ENCODE data around the gene TSPAN5.
"Not testable (repeated sequence)": the region's sequence is repeated elsewhere in the genome, so short reads cannot be mapped to it uniquely, and the experiment has no call there.

Gene TSPAN5

GRCh38 chr4:98658287-98659105 is at the start of gene TSPAN5:
Gene TSPAN5 (minus strand): TSS chr4:98658611.
- peak; percentile 35 for DNase-seq

DNA sequence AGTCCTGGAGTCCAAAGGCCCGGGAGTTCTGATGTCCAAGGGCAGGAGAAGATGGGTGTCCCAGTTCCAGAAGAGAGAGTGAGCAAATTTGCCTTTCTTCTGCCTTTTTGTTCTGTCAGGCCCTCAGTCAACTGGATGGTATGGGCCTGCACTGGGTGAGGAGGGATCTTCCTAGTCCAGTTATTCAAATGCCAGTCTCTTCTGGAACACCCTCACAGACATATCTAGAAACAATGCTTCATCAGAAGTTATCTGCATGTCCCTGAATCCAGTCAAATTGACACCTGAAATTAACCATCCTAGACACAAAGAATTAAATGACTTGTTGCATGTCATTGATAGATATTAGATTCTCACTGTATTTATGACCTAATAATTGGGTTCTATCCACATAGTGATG is 48.5 kb upstream of the TSPAN5 start:
- no peak for DNase-seq

GRCh38 chr4:98706200-98706813 is 47.9 kb upstream of the TSPAN5 start:
- DNase-seq: no peak

DNA sequence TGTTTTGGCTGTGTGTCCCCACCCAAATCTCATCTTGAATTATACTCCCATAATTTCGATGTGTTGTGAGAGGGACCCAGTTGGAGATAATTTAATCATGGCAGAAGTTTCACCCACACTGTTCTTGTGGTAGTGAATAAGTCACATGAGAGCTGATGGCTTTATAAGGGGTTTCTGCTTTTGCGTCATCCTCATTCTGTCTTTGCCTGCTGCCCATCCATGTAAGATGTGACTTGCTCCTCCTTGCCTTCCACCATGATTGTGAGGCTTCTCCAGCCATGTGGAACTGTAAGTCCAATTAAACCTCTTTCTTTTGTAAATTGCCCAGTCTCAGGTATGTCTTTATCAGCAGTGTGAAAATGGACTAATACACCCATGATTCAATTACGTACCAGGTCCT is 47.2 kb upstream of the TSPAN5 start:
- not testable (repeated sequence) for DNase-seq

DNA sequence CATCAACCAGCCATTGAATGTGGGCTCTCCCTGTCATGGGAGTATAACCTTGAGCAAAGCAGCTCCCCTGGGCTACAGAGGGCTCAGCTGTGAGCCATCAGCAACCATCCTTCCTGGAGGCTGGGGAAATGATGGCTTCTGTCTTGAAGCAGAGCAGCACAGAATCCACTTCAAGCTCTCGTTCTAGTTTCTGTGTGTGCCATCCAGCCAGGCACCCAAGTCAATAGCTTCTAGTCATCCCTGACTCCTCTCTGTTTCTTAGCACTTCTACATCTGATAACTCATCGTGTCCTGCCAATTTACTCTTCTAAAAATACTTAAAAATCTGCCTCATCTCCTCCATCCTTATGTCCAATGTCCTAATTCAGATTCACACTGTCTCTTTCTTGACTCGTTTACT is 42.2 kb upstream of the TSPAN5 start:
- DNase-seq: no peak

DNA sequence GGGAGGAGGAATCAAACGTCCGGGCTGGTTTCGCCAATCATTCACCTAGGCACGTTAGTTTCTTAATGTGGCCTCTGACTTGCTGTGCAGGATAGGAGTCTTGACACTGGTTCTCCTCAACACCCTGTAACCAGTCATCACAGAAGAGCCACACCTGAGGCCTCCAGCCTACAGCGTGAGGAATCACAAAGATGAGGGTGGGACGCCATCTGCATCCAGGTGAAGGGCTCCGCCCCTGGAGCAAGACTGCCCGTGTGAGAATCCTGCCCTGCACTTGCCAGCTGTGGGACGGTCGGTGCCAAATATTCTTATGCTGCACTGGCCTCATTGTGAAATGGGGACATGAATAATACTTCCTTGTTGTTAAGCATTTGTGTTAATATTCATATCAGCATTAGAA is 35.7 kb upstream of the TSPAN5 start:
- DNase-seq: no peak

DNA sequence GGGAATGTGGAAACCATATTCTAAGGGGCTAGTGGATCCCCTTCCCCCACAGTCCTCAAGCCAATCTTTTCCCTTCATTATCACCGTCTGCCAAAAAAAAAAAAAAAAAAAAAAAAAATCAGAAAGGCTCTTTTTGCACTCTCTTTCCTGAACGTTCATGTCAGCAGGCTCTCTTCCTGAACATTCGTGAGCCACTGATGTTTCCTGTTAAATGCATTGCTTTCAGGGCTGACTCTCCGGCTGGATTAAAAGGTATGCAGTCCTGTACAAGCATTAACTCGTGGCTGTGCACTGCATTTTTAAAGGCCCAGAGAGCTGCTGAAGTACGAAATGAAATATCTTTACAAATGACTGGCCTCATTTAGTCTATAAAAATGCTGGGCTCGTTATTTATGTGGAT is 34.0 kb upstream of the TSPAN5 start:
- no peak for DNase-seq

DNA sequence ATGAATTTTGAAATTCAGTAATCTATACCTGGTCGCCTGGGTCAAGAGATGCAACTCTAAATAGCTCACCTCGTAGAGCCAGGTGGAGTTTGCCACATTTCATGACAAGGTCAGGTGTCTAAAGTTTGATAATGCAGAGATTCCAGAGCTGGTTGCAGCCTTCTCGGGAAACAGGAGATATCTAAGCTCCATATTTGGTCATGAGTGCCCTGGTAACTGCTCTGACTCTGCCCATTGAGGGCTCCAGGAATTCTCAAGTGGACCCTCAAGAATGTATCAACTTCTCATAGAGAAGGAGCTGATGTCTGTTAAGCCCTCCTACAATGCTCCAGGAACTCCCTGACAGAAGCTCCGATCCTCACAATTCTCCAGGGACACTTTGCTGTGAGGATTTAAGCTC is 33.2 kb upstream of the TSPAN5 start:
- no peak for DNase-seq

- DNase-seq: no peak
Measured at GRCh38 chr4:98689507-98690174, 31.2 kb upstream of the TSPAN5 start.

- no peak for DNase-seq
Measured at GRCh38 chr4:98688411-98689290, 30.2 kb upstream of the TSPAN5 start.

DNA sequence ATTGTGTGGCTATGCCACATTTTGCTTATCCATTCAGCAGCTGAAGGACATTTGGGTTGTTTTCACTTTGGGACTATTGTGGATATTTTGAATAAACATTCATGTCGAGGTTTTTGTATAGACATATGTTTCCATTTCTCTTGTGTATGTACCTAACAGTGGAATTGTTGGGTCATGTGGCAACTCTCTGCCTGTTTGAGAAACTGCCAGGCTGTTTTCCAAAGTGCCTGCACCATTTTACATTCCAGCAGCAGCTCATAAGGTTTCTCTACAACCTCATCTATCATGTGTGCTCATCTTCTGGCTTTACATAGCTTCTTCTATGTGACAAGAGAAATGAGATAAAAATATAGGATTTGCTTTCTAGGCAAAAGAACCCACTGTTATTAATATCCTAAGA is 29.5 kb upstream of the TSPAN5 start:
- DNase-seq: no peak

- no peak for DNase-seq
Measured at GRCh38 chr4:98686847-98687246, 28.4 kb upstream of the TSPAN5 start.

- no peak for DNase-seq
Measured at GRCh38 chr4:98686043-98686707, 27.8 kb upstream of the TSPAN5 start.

GRCh38 chr4:98685225-98686042 is 27.0 kb upstream of the TSPAN5 start:
- DNase-seq: no peak

- no peak for DNase-seq
Measured at GRCh38 chr4:98682719-98683118, 24.3 kb upstream of the TSPAN5 start.

GRCh38 chr4:98680806-98681205 is 22.4 kb upstream of the TSPAN5 start:
- DNase-seq: no peak

GRCh38 chr4:98679738-98680137 is 21.3 kb upstream of the TSPAN5 start:
- DNase-seq: no peak

DNA sequence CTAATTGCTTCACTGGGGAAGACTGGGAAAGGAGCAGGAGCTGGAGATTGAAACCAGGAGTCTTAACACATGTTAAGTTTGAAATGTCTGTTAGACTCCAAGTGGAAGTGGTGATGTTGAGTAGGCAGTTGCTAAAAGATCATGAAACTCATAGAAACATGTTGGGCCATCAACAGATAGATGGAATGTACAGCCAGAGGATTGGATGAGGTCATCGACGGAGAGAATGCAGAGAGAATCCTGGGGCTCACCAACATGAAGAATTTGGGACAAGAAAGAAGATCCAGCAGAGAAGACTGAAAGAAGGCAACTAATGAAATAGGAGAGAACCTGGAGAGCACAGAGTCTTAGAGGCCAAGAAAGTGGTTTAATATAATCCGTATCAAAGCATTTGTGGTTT is 19.4 kb upstream of the TSPAN5 start:
- no peak for DNase-seq

DNA sequence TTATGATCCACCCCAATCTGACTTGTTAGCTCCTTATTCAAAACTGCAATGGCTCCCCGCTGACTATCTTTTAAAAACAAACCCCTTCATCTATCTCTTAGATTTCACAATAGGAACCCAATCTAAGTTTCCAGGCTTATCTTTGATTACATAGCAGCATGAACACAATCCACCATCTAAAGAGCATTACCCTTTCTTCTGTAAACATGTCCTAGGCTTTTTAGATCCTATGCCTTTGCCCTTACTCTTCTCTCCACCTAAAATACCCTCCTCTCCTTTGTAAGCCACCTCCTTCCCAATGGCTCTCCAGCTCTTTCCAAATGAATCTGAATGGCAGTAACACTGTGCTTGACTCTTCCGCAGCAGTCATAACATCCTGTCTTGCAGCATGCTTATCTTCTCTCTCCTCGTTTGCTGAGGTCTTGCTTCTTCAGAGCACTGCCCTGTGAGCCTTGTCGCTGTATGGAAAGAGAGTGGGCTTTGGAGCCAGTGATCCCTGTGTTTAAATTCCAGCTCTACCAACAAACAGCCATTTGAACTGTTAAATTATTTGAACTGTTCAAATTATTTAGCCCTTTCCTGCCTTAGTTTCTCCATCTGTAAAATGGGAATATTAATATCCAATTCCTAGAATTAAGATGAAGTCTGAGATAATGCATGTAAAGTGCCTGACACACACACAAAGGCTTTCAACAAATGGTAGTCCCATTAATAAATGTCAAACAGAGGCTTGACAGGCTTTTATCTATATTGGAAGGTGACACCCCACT is 16.2 kb upstream of the TSPAN5 start:
- no peak for DNase-seq

GRCh38 chr4:98673978-98674377 is 15.6 kb upstream of the TSPAN5 start:
- DNase-seq: no peak

DNA sequence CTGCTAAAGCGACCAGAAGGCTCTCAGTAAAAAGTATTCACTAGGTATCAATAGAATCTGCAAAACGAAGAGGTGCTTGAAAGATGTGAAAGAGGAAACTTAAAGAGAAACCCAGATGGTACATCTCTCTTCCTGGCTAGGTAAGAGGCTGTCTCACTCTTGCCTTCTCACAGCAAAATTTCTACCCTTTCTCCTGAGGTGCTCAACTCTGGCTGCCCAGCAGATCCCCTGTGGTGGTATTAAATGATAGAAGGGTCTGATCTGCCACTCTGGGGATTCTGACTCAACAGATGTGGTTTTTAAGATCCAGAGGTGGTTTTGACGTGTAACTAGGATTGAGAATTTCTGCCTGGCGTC is 14.9 kb upstream of the TSPAN5 start:
- DNase-seq: no peak
